ENCODE measurements around the gene CAPRIN2. TPM values are rescaled to one million over a fixed set of nuclear protein-coding genes. Genes with fewer than 3 reads are reported as not detected.

Gene CAPRIN2
- total RNA-seq, 2 donors from 2014 or later, result 21.2 to 24.0 TPM

GRCh38 chr12:30769802-30770201, 15.1 kb upstream of the CAPRIN2 start:
- no peak for DNase-seq (ENCODE audit: low spot score)
- intact Hi-C loops (cut with DNase I), result no loop called here

- no peak for DNase-seq (ENCODE audit: low spot score)
- intact Hi-C loops (cut with DNase I), result no loop called here
Observed at GRCh38 chr12:30764251-30764650, 9.5 kb upstream of the CAPRIN2 start.

- intact Hi-C loops (cut with DNase I), result no loop called here
- no peak for DNase-seq (ENCODE audit: low spot score)
Observed at GRCh38 chr12:30763053-30763452, 8.3 kb upstream of the CAPRIN2 start.

- intact Hi-C loops (cut with DNase I), result no loop called here
Observed at GRCh38 chr12:30761730-30762129, 7.0 kb upstream of the CAPRIN2 start.

GRCh38 chr12:30757316-30757715, 2.6 kb upstream of the CAPRIN2 start:
- intact Hi-C loops (cut with DNase I), result loop anchor here in 1 of 2 donors (2.0 kb wide), 1 partner anchor 37 kb away; no protein-coding TSS in a partner anchor
- DNase-seq (ENCODE audit: low spot score), result no peak

More at GRCh38 chr12:30761730-30762129, 7.0 kb upstream of the CAPRIN2 start:
- DNase-seq (ENCODE audit: low spot score), result no peak

GRCh38 chr12:30756074-30756473, 1.3 kb upstream of the CAPRIN2 start:
- intact Hi-C loops (cut with DNase I), result loop anchor here in 1 of 2 donors (2.0 kb wide), 1 partner anchor 39 kb away; no protein-coding TSS in a partner anchor
- DNase-seq (ENCODE audit: low spot score), result no peak

- intact Hi-C loops (cut with DNase I), result no loop called here
- no peak for DNase-seq (ENCODE audit: low spot score)
Observed at GRCh38 chr12:30755395-30755762, 628 bp upstream of the CAPRIN2 start.

GRCh38 chr12:30754383-30754749, 385 bp downstream of the CAPRIN2 start:
- intact Hi-C loops (cut with DNase I), result no loop called here
- DNase-seq (ENCODE audit: low spot score), result no peak

- no peak for DNase-seq (ENCODE audit: low spot score)
- intact Hi-C loops (cut with DNase I), result no loop called here
Observed at GRCh38 chr12:30753751-30754382, 884 bp downstream of the CAPRIN2 start.

- DNase-seq (ENCODE audit: low spot score), result no peak
- intact Hi-C loops (cut with DNase I), result no loop called here
Observed at GRCh38 chr12:30753233-30753632, 1.5 kb downstream of the CAPRIN2 start.

GRCh38 chr12:30752255-30752654, 2.5 kb downstream of the CAPRIN2 start:
- intact Hi-C loops (cut with DNase I), result no loop called here
- DNase-seq (ENCODE audit: low spot score), result no peak

- no peak for DNase-seq (ENCODE audit: low spot score)
- intact Hi-C loops (cut with DNase I), result no loop called here
Observed at GRCh38 chr12:30748147-30748546, 6.6 kb downstream of the CAPRIN2 start.

GRCh38 chr12:30746190-30746589, 8.6 kb downstream of the CAPRIN2 start:
- no peak for DNase-seq (ENCODE audit: low spot score)
- intact Hi-C loops (cut with DNase I), result no loop called here

GRCh38 chr12:30744321-30744720, 10.4 kb downstream of the CAPRIN2 start:
- intact Hi-C loops (cut with DNase I), result no loop called here
- no peak for DNase-seq (ENCODE audit: low spot score)

GRCh38 chr12:30740274-30740673, 14.5 kb downstream of the CAPRIN2 start:
- DNase-seq (ENCODE audit: low spot score), result no peak
- intact Hi-C loops (cut with DNase I), result no loop called here

- DNase-seq (ENCODE audit: low spot score), result no peak
- intact Hi-C loops (cut with DNase I), result no loop called here
Observed at GRCh38 chr12:30739020-30739419, 15.7 kb downstream of the CAPRIN2 start.

GRCh38 chr12:30732954-30733637, 21.7 kb downstream of the CAPRIN2 start:
- no peak for DNase-seq (ENCODE audit: low spot score)
- intact Hi-C loops (cut with DNase I), result no loop called here

- intact Hi-C loops (cut with DNase I), result no loop called here
- DNase-seq (ENCODE audit: low spot score), result no peak
Observed at GRCh38 chr12:30730011-30730410, 24.7 kb downstream of the CAPRIN2 start.

GRCh38 chr12:30729547-30729946, 25.2 kb downstream of the CAPRIN2 start:
- intact Hi-C loops (cut with DNase I), result no loop called here
- DNase-seq (ENCODE audit: low spot score), result no peak

- intact Hi-C loops (cut with DNase I), result no loop called here
- DNase-seq (ENCODE audit: low spot score), result no peak
Observed at GRCh38 chr12:30726647-30727046, 28.1 kb downstream of the CAPRIN2 start.

GRCh38 chr12:30725739-30726138, 29.0 kb downstream of the CAPRIN2 start:
- no peak for DNase-seq (ENCODE audit: low spot score)
- intact Hi-C loops (cut with DNase I), result no loop called here
